HG03135 (cell line): ENCODE results near the gene AGXT2.

Experiments used
- ATAC-seq: cut with Tn5 transposase; IDR thresholded peaks from one replicate; pipeline ENCODE4 v1.9.1; 2021; ENCODE audit warnings: mild to moderate bottlenecking, moderate library complexity; ENCODE audit not compliant: unreplicated experiment

AGXT2 gene

GRCh38 chr5:35016174-35017051, 31.3 kb downstream of the AGXT2 start:
- peak; percentile 96 for ATAC-seq

GRCh38 chr5:35015063-35015462, 32.7 kb downstream of the AGXT2 start:
- no peak for ATAC-seq

GRCh38 chr5:35012796-35013195, 35.0 kb downstream of the AGXT2 start:
- no peak for ATAC-seq

GRCh38 chr5:35012365-35012764, 35.4 kb downstream of the AGXT2 start:
- no peak for ATAC-seq

- no peak for ATAC-seq
Observed at GRCh38 chr5:35010676-35011075, 37.1 kb downstream of the AGXT2 start.

GRCh38 chr5:35009657-35010056, 38.1 kb downstream of the AGXT2 start:
- ATAC-seq = no peak

- ATAC-seq = no peak
Observed at GRCh38 chr5:35009019-35009418, 38.7 kb downstream of the AGXT2 start.

GRCh38 chr5:35004771-35005170, 43.0 kb downstream of the AGXT2 start:
- ATAC-seq = no peak

GRCh38 chr5:35004200-35004599, 43.5 kb downstream of the AGXT2 start:
- ATAC-seq = no peak

- no peak for ATAC-seq
Observed at GRCh38 chr5:35003018-35003957, 44.5 kb downstream of the AGXT2 start.

- no peak for ATAC-seq
Observed at GRCh38 chr5:35002459-35002858, 45.3 kb downstream of the AGXT2 start.

- no peak for ATAC-seq
Observed at GRCh38 chr5:35001842-35002241, 45.9 kb downstream of the AGXT2 start.

- ATAC-seq = no peak
Observed at GRCh38 chr5:34998058-34998789, 49.5 kb downstream of the AGXT2 start.

GRCh38 chr5:34996261-34996660, 51.5 kb downstream of the AGXT2 start:
- no peak for ATAC-seq

- no peak for ATAC-seq
Observed at GRCh38 chr5:34993951-34994350, 53.8 kb downstream of the AGXT2 start.

- no peak for ATAC-seq
Observed at GRCh38 chr5:34991486-34992238, 56.1 kb downstream of the AGXT2 start.

GRCh38 chr5:34986965-34987364, 60.8 kb downstream of the AGXT2 start:
- ATAC-seq = no peak

GRCh38 chr5:34982823-34983222, 64.9 kb downstream of the AGXT2 start:
- ATAC-seq = no peak

GRCh38 chr5:34978681-34979080, 69.1 kb downstream of the AGXT2 start:
- ATAC-seq = peak; percentile 29

GRCh38 chr5:34977934-34978613, 69.7 kb downstream of the AGXT2 start:
- ATAC-seq = peak; percentile 93
